IPS-18c (cell line): ENCODE data around the gene CCDC32.
A peak's percentile ranks its signal among the peaks of the same experiment; 100 is the strongest.
"Not testable (repeated sequence)": the region's sequence is repeated elsewhere in the genome, so short reads cannot be mapped to it uniquely, and the experiment has no call there.

Source experiments
- H3K4me3 ChIP-seq: 2 replicates; pipeline ENCODE4 v1.7.0; 2013; ENCODE audit warnings: low read depth, mild to moderate bottlenecking, low read length, moderate library complexity; ENCODE audit not compliant: insufficient read depth
- H3K9me3 ChIP-seq: one replicate; pipeline ENCODE4 v1.6.1; 2013; ENCODE audit warnings: mild to moderate bottlenecking, low read length, moderate library complexity; ENCODE audit not compliant: control insufficient read depth, insufficient read depth

CCDC32 gene

GRCh38 chr15:40564591-40565332 lies at the start of gene CCDC32:
Gene CCDC32, minus strand, starts transcription at chr15:40565042. Its CDS starts 2,027 bp downstream, at chr15:40563015.
- Histone ChIP-seq H3K9me3 (no peaks in the 10 kb centered on the region), H3K4me3 (peak within 1 kb of the TSS; percentile 92)

GRCh38 chr15:40613080-40613479 lies 48.2 kb upstream of the CCDC32 start:
- no peaks in the 10 kb centered on the region for H3K9me3 ChIP-seq
- no peak overlapping the region for H3K4me3 ChIP-seq

GRCh38 chr15:40603935-40604334 lies 39.1 kb upstream of the CCDC32 start:
- Histone ChIP-seq H3K4me3 (no peak overlapping the region), H3K9me3 (peaks cover 2% of the 10 kb centered on the region)

- Histone ChIP-seq H3K9me3 (peaks cover 2% of the 10 kb centered on the region), H3K4me3 (no peak overlapping the region)
Measured at GRCh38 chr15:40600956-40601355, 36.1 kb upstream of the CCDC32 start.

- no peak overlapping the region for H3K4me3 ChIP-seq
- peaks cover 2% of the 10 kb centered on the region for H3K9me3 ChIP-seq
Measured at GRCh38 chr15:40598672-40599071, 33.8 kb upstream of the CCDC32 start.

GRCh38 chr15:40598126-40598525 lies 33.3 kb upstream of the CCDC32 start:
- Histone ChIP-seq H3K9me3 (peaks cover 2% of the 10 kb centered on the region), H3K4me3 (no peak overlapping the region)

GRCh38 chr15:40597024-40597423 lies 32.2 kb upstream of the CCDC32 start:
- Histone ChIP-seq H3K4me3 (no peak overlapping the region), H3K9me3 (no peaks in the 10 kb centered on the region)

- Histone ChIP-seq H3K9me3 (no peaks in the 10 kb centered on the region), H3K4me3 (no peak overlapping the region)
Measured at GRCh38 chr15:40595773-40596172, 30.9 kb upstream of the CCDC32 start.

- H3K9me3 ChIP-seq, result no peaks in the 10 kb centered on the region
- 0 out of 2 replicates have a peak overlapping the region, but pooled peaks have one; percentile 94 for H3K4me3 ChIP-seq
Measured at GRCh38 chr15:40595219-40595618, 30.4 kb upstream of the CCDC32 start.

GRCh38 chr15:40594429-40594836 lies 29.6 kb upstream of the CCDC32 start:
- no peaks in the 10 kb centered on the region for H3K9me3 ChIP-seq
- peak overlapping the region; percentile 94 for H3K4me3 ChIP-seq

GRCh38 chr15:40593588-40594428 lies 29.0 kb upstream of the CCDC32 start, which contains the start of gene KNL1:
Gene KNL1, plus strand, starts transcription at chr15:40594249. Its CDS starts 8,683 bp downstream, at chr15:40602932.
- Histone ChIP-seq H3K9me3 (no peaks in the 10 kb centered on the region), H3K4me3 (peak within 1 kb of the TSS; percentile 94)

GRCh38 chr15:40593165-40593564 lies 28.3 kb upstream of the CCDC32 start:
- Histone ChIP-seq H3K4me3 (no peak overlapping the region), H3K9me3 (no peaks in the 10 kb centered on the region)

- Histone ChIP-seq H3K4me3 (no peak overlapping the region), H3K9me3 (no peaks in the 10 kb centered on the region)
Measured at GRCh38 chr15:40591389-40591788, 26.5 kb upstream of the CCDC32 start.

- Histone ChIP-seq H3K4me3 (no peak overlapping the region), H3K9me3 (no peaks in the 10 kb centered on the region)
Measured at GRCh38 chr15:40590667-40591050, 25.8 kb upstream of the CCDC32 start.

GRCh38 chr15:40584191-40584590 lies 19.3 kb upstream of the CCDC32 start:
- Histone ChIP-seq H3K9me3 (no peaks in the 10 kb centered on the region), H3K4me3 (no peak overlapping the region)

- H3K9me3 ChIP-seq, result no peaks in the 10 kb centered on the region
- no peak overlapping the region for H3K4me3 ChIP-seq
Measured at GRCh38 chr15:40582726-40583246, 17.9 kb upstream of the CCDC32 start.

GRCh38 chr15:40581796-40582195 lies 17.0 kb upstream of the CCDC32 start:
- not testable (repeated sequence) for H3K9me3 ChIP-seq, H3K4me3 ChIP-seq

- no peaks in the 10 kb centered on the region for H3K9me3 ChIP-seq
- H3K4me3 ChIP-seq, result no peak overlapping the region
Measured at GRCh38 chr15:40578892-40579291, 14.1 kb upstream of the CCDC32 start.
